Measurements from ENCODE around the gene LCLAT1.

DNA sequence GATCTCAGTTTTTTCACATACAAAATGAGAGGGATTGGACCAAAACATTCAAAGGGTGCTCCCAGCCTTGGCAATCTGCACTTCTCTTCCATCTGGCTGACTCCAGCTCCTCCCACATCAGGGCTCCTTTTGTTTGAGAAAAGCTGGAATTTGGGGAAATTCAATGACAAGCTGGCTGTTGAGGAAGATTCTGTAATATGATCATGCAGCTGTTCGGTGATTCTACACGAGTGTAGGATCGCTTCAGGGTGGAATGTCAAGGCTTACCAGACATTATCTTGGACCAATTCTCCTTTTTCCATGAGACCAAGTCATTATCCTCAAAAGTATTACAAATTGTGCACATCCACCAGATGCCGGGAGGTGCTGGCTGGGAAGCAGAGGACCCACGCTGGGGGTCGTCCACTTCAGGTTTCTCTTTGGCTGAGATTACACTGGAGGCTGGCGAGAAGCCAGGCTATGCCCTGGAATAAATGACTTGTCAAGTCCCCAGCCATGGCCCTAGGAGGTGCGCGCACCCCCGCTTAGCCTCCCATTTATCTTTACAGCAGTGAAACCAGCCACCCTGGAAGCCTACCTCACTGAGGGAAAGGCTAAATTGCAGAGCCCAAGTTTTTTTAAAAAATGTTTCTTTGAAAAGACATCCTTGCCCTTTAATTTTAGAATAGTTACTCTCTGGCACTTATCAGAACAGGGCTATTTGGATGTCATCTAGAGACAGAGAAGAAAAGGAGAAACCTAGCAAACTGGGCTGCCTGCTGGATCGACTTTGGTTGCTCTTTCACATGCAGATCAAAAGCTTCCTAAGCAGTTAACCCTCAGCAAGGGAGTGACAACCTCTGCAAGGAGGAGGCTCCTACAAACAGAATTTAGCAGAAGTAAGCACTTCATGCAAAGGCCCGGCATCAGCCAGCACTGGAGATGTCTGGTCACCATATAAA is 42.5 kb upstream of the LCLAT1 start:
- TF ChIP-seq CTCF (conservative IDR thresholded peaks at IDR 0.05; ENCODE audit: low read length), result no peak
- no peak for TF ChIP-seq EZH2phosphoT487 (IDR thresholded peaks at IDR 0.05; ENCODE audit: borderline replicate concordance, low read depth, low read length)

Data from OCI-LY7 (cell line).